Urinary bladder (tissue), 4 donors: ENCODE results near the gene PDF. TPM values are rescaled to one million over a fixed set of nuclear protein-coding genes. Genes with fewer than 3 reads are reported as not detected.
"Not testable (repeated sequence)": the region's sequence is repeated elsewhere in the genome, so short reads cannot be mapped to it uniquely, and the experiment has no call there.

Experiments used
- DNase-seq: peaks from one replicate; pipeline ENCODE4 v3.0.0-alpha.2; 2015; ENCODE audit errors: extremely low spot score
- H3K27ac ChIP-seq: one replicate; pipeline ENCODE4 v1.5.1; 2013; ENCODE audit warnings: low read depth, mild to moderate bottlenecking, moderate library complexity
- H3K36me3 ChIP-seq: one replicate; pipeline ENCODE4 v1.6.1; 2013; ENCODE audit warnings: mild to moderate bottlenecking, moderate library complexity; ENCODE audit not compliant: insufficient read depth
- H3K4me1 ChIP-seq: one replicate; pipeline ENCODE4 v1.6.1; 2013; ENCODE audit warnings: mild to moderate bottlenecking, moderate library complexity; ENCODE audit not compliant: insufficient read depth
- H3K4me3 ChIP-seq: one replicate; pipeline ENCODE4 v1.5.1; 2013; ENCODE audit warnings: low read depth, low read length
- WGBS: extraction: QIAGEN DNeasy Blood & Tissue Kit; methylation state at CpG from one replicate; pipeline ENCODE4 v1.1.7; 2013; 5-methylcytosine and 5-hydroxymethylcytosine counted together
- polyA plus RNA-seq: library from polyadenylated mRNA; stranded (reverse); fragments of 200-250 nt; gene quantifications from one replicate; pipeline ENCODE4 v1.2.3, GENCODE V29; 2013
- total RNA-seq: library from RNA; depleted of rRNA; stranded (reverse); fragments of >200 nt; gene quantifications from one replicate; pipeline ENCODE4 v1.2.3, GENCODE V29; 2014
- donor health status: healthy with polysubstance abuse.
- donor health status: healthy.

The PDF gene, protein sequence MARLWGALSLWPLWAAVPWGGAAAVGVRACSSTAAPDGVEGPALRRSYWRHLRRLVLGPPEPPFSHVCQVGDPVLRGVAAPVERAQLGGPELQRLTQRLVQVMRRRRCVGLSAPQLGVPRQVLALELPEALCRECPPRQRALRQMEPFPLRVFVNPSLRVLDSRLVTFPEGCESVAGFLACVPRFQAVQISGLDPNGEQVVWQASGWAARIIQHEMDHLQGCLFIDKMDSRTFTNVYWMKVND
- total RNA-seq: 4.7 TPM
- polyA plus RNA-seq: 6.7 TPM

DNA sequence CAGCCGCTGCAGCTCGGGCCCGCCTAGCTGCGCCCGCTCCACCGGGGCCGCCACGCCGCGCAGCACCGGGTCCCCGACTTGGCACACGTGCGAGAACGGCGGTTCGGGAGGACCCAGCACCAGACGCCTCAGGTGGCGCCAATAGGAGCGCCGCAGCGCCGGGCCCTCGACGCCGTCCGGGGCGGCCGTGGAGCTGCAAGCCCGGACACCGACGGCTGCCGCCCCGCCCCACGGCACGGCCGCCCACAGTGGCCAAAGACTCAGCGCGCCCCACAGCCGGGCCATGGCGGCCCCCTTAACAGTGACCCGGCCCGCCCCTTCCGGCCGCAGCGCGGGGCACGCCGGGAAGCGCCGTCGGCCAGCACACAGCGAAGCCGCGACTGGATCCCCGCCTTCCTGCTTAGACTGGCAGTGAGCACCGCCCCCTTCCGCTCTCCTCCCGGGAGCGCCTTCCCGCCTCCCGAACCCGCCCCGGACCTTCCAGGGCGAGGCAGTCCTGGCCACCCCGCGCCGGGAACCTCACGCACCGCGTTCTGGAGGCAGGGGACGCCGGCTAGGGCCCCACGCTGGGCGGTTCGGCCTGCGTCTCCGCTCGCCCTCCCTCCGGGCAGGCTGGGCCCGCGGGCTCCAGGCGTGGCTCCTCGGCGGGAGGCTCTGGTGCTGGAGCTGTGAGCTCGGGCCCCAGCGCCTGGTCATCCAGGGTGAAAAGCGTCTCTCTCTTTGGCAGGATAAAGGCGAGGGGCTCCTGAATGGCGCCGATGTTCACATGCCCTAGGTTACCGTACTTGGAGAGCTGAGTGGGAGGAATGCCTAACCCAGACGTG lies at the start of gene PDF:
Gene PDF, minus strand, starts transcription at position 303 of the 824 bp plus-strand sequence. Its CDS starts 18 bp downstream, at position 285.
- DNase-seq: peak; percentile 71
- peaks cover 6% of the 10 kb centered on the region for H3K36me3 ChIP-seq
- H3K4me1 ChIP-seq: no peaks in the 10 kb centered on the region
- WGBS: under 1% methylated on average over 93 of the region's 93 CpGs
- peak within 1 kb of the TSS; percentile 73 for H3K27ac ChIP-seq
- H3K4me3 ChIP-seq: peak within 1 kb of the TSS; percentile 73

DNA sequence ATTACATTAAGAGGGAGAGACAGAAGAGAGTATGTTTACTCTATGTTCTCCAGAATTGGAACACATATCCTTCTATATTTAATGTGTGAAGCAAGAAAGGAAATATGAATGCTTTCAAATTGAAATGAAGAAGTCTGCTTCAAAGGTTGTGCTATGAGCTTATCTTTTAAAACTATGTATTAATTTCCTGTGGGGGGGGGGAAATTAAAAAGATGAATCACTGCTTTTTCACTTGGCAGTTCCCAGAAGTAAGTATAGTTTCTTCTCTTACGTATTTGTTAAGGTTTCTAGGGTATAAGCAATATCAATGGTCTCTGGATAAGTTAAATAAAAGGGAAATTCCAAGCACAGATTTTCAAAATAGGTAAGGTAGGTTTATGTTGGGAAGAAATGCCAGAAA lies 48.4 kb upstream of the PDF start:
- H3K4me1 ChIP-seq: peaks cover 1% of the 10 kb centered on the region
- 79% methylated on average over 1 of the region's 1 CpG for WGBS
- peaks cover 5% of the 10 kb centered on the region for H3K36me3 ChIP-seq
- H3K27ac ChIP-seq: no peak overlapping the region
- no peak overlapping the region for H3K4me3 ChIP-seq
- no peak for DNase-seq

DNA sequence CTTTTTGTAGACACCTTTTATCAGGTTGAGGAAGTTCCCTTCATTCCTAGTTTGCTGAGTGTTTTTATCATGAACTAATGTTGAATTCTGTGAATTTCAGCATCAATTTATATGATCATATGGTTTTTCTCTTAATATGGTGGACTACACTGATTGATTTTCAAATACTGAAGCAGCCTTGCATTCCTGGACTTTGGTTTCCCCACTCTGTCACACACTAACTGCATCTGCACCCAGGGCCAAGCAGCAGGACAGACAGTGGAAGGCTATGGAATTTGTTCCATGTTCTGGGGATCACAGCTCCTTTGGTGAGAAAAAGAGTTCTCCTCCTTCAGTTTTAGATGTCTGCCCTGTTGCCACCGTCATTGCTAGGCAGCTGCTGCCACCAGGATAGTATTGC lies 47.6 kb upstream of the PDF start:
- Histone ChIP-seq H3K4me1 (peaks cover 1% of the 10 kb centered on the region), H3K4me3 (no peak overlapping the region), H3K36me3 (peaks cover 4% of the 10 kb centered on the region), H3K27ac (no peak overlapping the region)
- no peak for DNase-seq
- WGBS: 87% methylated on average over 1 of the region's 1 CpG

DNA sequence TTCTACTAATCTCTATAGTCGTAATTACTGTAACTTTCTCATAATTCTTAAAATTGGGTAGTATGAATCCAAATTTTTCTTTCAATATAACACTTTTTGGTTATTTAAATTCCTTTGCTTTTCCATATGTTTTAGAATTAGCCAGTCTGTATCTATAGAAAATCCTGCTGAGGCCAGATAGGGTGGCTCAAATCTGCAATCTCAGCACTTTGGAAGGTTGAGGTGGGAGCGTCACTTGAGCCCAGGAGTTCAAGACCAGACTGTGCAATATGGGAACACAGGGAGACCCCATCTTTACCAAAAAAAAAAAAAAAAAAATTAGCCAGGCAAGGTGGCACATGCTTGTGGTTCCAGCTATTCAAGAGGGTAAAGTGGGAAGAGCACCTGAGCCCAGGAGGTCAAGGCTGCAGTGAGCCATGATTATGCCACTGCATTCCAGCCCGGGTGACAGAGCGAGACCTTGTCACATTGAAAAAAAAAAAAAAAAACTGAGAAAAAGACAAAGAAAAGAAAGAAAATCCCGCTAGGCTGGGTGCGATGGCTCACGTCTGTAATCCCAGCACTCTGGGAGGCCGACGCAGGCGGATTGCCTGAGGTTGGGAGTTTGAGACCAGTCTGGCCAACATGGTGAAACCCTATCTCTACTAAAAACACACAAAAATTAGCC lies 46.1 kb upstream of the PDF start:
- H3K4me3 ChIP-seq: no peak overlapping the region
- no peak for DNase-seq
- peaks cover 1% of the 10 kb centered on the region for H3K4me1 ChIP-seq
- H3K36me3 ChIP-seq: peaks cover 8% of the 10 kb centered on the region
- no peak overlapping the region for H3K27ac ChIP-seq
- 96% methylated on average over 10 of the region's 10 CpGs for WGBS

DNA sequence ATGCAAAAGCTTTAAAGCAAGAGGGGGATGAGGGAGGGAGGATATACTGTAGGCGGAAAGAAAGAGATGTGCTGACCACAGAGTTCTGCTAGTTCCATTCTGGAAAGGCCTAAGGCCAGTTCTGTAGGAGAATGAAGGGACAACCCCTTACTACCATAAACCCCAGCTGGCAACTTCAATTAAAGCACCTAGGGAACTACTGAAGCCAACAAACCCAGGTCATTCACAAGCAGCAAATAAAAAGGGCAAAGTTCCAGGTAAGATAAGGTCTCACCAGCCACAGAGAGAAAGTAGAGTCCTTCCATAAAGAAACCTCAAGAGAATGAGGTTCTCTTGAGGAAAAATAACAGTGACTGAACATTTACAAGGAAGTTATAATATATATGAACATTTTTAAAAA lies 42.6 kb upstream of the PDF start:
- H3K36me3 ChIP-seq: peaks cover 11% of the 10 kb centered on the region
- no peaks in the 10 kb centered on the region for H3K4me1 ChIP-seq
- 96% methylated on average over 1 of the region's 1 CpG for WGBS

DNA sequence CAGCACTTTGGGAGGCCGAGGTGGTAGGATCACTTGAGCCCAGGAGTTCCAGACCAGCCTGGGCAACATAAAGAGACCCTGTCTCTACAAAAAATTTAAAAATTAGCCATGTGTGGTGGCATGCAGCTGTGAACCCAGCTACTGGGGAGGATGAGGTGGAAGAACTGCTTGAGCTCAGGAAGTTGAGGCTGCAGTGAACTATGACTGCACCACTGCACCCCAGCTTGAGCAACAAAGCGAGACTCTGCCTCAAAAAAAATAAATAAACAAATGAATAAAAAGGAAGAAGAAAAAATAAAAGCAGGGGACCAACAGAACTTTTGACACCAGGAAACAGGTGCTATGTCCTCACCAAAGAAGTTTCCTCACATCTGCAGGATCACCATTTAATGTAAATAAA lies 41.2 kb upstream of the PDF start:
- WGBS: 89% methylated on average over 2 of the region's 2 CpGs
- DNase-seq: no peak
- no peaks in the 10 kb centered on the region for H3K4me1 ChIP-seq
- H3K36me3 ChIP-seq: peaks cover 12% of the 10 kb centered on the region
- H3K27ac ChIP-seq: no peak overlapping the region
- H3K4me3 ChIP-seq: no peak overlapping the region

More for the DNA sequence above, 42.6 kb upstream of the PDF start:
- no peak for DNase-seq
- H3K27ac ChIP-seq: no peak overlapping the region
- no peak overlapping the region for H3K4me3 ChIP-seq

DNA sequence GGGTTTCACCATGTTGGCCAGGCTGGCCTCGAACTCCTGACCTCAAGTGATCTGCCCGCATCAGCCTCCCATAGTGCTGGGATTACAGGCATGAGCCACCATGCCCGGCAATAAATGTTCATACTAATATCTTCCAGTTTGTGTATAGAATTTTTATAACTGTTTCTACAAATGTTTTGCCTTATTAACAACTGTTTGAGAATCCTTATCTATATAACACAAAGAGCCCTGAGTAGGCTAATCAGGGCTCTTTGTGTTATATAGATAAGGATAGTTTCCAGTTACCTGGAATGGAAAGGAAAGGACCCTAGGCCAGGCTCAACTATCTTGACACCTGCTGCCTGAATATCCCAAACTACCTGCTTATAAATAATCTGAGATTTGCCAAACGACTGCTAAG lies 38.5 kb upstream of the PDF start:
- no peak overlapping the region for H3K27ac ChIP-seq
- no peaks in the 10 kb centered on the region for H3K4me1 ChIP-seq
- no peak for DNase-seq
- WGBS: 92% methylated on average over 4 of the region's 4 CpGs
- peaks cover 14% of the 10 kb centered on the region for H3K36me3 ChIP-seq
- no peak overlapping the region for H3K4me3 ChIP-seq

DNA sequence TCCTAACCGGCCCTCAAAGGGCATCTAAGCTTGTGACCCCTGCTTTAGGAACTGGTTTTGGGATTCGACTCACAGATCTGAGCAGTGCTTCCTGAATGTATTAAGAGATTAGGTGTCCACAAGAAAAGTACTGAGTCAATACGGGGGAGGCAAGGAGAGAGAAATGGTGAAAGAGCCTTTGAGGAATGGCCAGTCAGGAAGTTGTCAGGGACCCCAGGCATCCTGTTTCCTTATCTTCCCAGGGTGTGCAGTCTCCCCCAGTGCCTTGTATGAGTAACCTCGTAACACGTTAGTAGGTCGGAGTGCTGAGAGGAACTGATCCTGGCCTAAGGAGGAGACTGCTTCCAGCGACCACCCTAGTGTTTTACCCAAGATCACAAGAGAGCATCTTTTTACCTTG lies 37.6 kb upstream of the PDF start:
- H3K4me1 ChIP-seq: no peaks in the 10 kb centered on the region
- no peak for DNase-seq
- WGBS: 71% methylated on average over 7 of the region's 7 CpGs
- H3K4me3 ChIP-seq: no peak overlapping the region
- peaks cover 13% of the 10 kb centered on the region for H3K36me3 ChIP-seq
- H3K27ac ChIP-seq: no peak overlapping the region

DNA sequence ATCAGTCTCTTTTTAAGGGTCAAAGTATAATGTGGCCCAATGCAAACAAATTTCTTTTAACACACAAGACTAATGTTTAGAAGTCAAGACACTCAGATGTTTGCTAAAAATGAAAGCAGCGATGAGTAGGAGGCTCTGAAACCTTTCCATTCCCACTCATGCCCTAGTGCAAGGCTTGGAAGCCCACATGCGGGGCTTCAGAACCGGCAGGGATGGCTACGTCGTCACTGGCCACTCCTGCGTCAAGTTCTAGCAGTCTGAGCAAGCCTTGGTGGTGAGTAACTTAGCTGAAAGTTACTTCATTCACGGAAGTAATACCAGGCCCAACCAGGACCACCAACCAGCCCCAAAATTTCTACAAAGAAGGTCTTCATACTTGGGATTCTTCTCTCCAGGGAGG lies 36.0 kb upstream of the PDF start:
- 93% methylated on average over 7 of the region's 7 CpGs for WGBS
- DNase-seq: no peak
- no peak overlapping the region for H3K4me3 ChIP-seq
- peaks cover 10% of the 10 kb centered on the region for H3K36me3 ChIP-seq
- H3K4me1 ChIP-seq: no peaks in the 10 kb centered on the region
- no peak overlapping the region for H3K27ac ChIP-seq

DNA sequence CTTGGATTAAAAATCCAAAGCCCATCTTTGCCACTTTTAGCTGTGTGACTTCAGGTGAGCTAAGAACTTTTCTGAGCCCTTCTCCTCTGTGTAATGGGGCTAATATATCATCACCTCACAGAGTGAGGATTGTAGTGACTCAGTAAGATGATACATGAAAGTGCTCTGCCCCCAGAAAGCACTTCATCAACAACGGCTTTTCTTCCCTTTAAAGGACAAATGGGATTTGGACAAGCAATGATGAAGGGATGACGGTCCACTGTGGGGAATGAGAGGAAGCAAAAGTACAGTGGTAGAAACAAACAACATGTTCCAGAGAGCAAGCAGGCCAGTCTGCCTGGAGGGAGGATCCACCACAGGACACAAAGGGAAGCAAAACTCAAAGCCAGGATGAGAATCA lies 35.5 kb upstream of the PDF start:
- no peak overlapping the region for H3K27ac ChIP-seq

DNA sequence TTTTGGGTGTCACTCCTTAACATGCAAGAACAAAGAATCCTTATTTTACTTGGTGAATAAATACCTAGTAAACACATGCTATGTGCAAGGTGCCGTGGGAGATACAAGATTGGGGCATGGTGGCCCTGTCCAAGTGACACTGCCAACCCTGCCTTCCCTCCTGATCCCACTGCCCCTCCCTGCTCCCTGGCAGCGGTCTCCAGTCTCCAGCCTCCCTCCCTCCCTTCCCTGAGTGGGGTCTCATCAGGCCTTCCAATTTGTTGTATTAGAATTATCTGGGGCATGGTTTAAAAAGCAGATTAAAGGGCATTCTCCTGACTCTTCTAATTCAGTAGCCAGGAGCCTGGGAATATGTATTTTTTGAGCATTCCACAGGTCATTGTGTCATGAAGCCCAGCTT lies 33.7 kb upstream of the PDF start:
- Histone ChIP-seq H3K36me3 (peaks cover 8% of the 10 kb centered on the region), H3K27ac (no peak overlapping the region), H3K4me1 (no peaks in the 10 kb centered on the region), H3K4me3 (no peak overlapping the region)
- 94% methylated on average over 2 of the region's 2 CpGs for WGBS
- DNase-seq: no peak

More for the DNA sequence above, 35.5 kb upstream of the PDF start:
- no peak for DNase-seq
- H3K4me1 ChIP-seq: no peaks in the 10 kb centered on the region
- peaks cover 10% of the 10 kb centered on the region for H3K36me3 ChIP-seq
- WGBS: 86% methylated on average over 2 of the region's 2 CpGs
- H3K4me3 ChIP-seq: no peak overlapping the region

DNA sequence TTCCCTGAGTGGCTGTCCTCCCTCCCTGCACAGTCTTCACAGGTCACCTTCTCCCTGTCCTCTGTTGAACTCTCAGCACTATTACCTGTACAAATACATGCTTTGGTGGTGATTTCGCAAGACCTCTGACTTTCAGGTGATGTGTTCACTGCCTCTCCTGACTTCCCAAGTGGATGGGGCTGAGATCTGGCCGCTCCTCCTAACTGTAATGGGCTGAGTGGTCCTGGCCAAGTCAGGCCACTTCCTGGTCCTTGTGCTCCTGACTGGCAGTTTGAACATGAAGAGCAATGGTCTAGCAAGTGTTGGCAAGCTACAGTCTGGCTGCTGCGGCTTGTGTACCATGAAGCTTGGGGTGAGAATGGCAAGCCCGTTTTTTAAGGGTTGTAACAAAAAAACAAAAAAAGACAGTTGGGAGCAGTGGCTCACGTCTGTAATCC lies 32.9 kb upstream of the PDF start:
- Histone ChIP-seq H3K27ac (no peak overlapping the region), H3K36me3 (peaks cover 7% of the 10 kb centered on the region), H3K4me3 (no peak overlapping the region), H3K4me1 (no peaks in the 10 kb centered on the region)
- DNase-seq: no peak
- WGBS: 93% methylated on average over 5 of the region's 5 CpGs

DNA sequence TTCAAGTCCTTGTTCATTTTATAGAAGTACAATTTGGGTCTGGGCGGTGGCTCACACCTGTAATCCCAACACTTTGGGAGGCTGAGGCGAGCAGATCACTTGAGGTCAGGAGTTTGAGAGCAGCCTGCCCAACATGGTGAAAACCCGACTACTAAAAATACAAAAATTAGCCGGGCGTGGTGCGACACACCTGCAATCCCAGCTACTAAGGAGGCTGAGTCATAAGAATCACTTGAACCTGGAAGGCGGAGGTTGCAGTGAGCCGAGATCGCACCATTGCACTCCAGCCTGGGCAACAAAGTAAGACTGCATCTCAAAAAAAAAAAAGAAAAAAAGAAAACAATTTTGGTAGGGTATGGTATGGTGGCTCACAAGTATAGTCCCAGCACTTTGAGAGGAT lies 29.7 kb upstream of the PDF start:
- H3K27ac ChIP-seq, H3K36me3 ChIP-seq, H3K4me3 ChIP-seq, DNase-seq, H3K4me1 ChIP-seq: not testable (repeated sequence)
- 98% methylated on average over 9 of the region's 9 CpGs for whole genome bisulfite sequencing
